Common myeloid progenitor, CD34-positive (primary cell): ENCODE results near the gene NUP188. TPM values are rescaled to one million over a fixed set of nuclear protein-coding genes. Genes with fewer than 3 reads are reported as not detected.

Experiments
- CTCF ChIA-PET: fragments of 350-600 bp; sonication (Branson Sonifier 250); formaldehyde crosslinking; loops from one replicate; lab custom pipeline; 2021; ENCODE audit warnings: antibody characterized with exemption; lab: Charles Lee
- POLR2A ChIA-PET: fragments of 350-600 bp; sonication (Branson Sonifier 250); formaldehyde crosslinking; loops from one replicate; lab custom pipeline; 2021; ENCODE audit warnings: antibody characterized with exemption; lab: Charles Lee
- DNase-seq, 3 donors: peaks; one replicate each; pipeline versions ENCODE4 v3.0.0 to v3.0.0-alpha.2; 2013
- H3K27ac ChIP-seq, 2 experiments: 1 replicate in 1 of 2; 2 replicates in 1 of 2; pipeline ENCODE4 v1.7.0; 2013; ENCODE audit warnings: inconsistent platforms in 2 of 2, low read length in 2 of 2, mild to moderate bottlenecking in 2 of 2, low read depth in 1 of 2, moderate library complexity in 1 of 2; ENCODE audit not compliant: severe bottlenecking in 2 of 2, insufficient read depth in 1 of 2, poor library complexity in 1 of 2
- H3K27me3 ChIP-seq, 5 experiments: replicated peaks in 2 of 5; 1 replicate in 3 of 5; 2 replicates in 2 of 5; pipeline versions ENCODE4 v1.6.1 to v1.7.0; 2013; ENCODE audit warnings: low read length in 4 of 5, mild to moderate bottlenecking in 2 of 5, moderate library complexity in 2 of 5, inconsistent platforms in 1 of 5; ENCODE audit not compliant: insufficient read depth in 5 of 5, control insufficient read depth in 4 of 5
- H3K36me3 ChIP-seq, 4 experiments: 1 replicate in 2 of 4; 2 replicates in 2 of 4; pipeline versions ENCODE4 v1.6.1 to v1.7.0; 2013; ENCODE audit warnings: low read length in 3 of 4, control low read depth in 1 of 4, mild to moderate bottlenecking in 1 of 4; ENCODE audit not compliant: control insufficient read depth in 4 of 4, insufficient read depth in 4 of 4
- H3K4me1 ChIP-seq, 4 experiments: 1 replicate in 3 of 4; 2 replicates in 1 of 4; pipeline versions ENCODE4 v1.6.1 to v1.7.1; 2013; ENCODE audit warnings: low read length in 3 of 4, mild to moderate bottlenecking in 3 of 4, control low read depth in 1 of 4, inconsistent platforms in 1 of 4, moderate library complexity in 1 of 4; ENCODE audit not compliant: control insufficient read depth in 4 of 4, insufficient read depth in 4 of 4; ENCODE audit errors: control extremely low read depth in 1 of 4
- H3K4me3 ChIP-seq, 7 experiments: 1 replicate in 4 of 7; 2 replicates in 3 of 7; pipeline versions ENCODE4 v1.5.1 to v1.7.0; 2013; ENCODE audit warnings: mild to moderate bottlenecking in 7 of 7, low read length in 6 of 7, moderate library complexity in 6 of 7, inconsistent platforms in 2 of 7, low read depth in 2 of 7, control low read depth in 1 of 7; ENCODE audit not compliant: insufficient read depth in 4 of 7, control insufficient read depth in 1 of 7; ENCODE audit errors: extremely low read depth in 1 of 7
- H3K9me3 ChIP-seq, 5 experiments: 1 replicate in 4 of 5; 2 replicates in 1 of 5; pipeline versions ENCODE4 v1.6.1 to v1.7.1; 2013; ENCODE audit warnings: low read length in 4 of 5, mild to moderate bottlenecking in 2 of 5, inconsistent platforms in 1 of 5, low read depth in 1 of 5, moderate library complexity in 1 of 5; ENCODE audit not compliant: control insufficient read depth in 4 of 5, insufficient read depth in 2 of 5; ENCODE audit errors: control extremely low read depth in 1 of 5
- WGBS: methylation state at CpG from one replicate; pipeline ENCODE4 v1.1.5; 2013; ENCODE audit not compliant: insufficient coverage; 5-methylcytosine and 5-hydroxymethylcytosine counted together
- polyA plus RNA-seq: library from polyadenylated mRNA; unstranded; fragments of 120-200 nt; gene quantifications from one replicate; pipeline ENCODE4 v1.2.1, GENCODE V29; 2013

The NUP188 gene, protein sequence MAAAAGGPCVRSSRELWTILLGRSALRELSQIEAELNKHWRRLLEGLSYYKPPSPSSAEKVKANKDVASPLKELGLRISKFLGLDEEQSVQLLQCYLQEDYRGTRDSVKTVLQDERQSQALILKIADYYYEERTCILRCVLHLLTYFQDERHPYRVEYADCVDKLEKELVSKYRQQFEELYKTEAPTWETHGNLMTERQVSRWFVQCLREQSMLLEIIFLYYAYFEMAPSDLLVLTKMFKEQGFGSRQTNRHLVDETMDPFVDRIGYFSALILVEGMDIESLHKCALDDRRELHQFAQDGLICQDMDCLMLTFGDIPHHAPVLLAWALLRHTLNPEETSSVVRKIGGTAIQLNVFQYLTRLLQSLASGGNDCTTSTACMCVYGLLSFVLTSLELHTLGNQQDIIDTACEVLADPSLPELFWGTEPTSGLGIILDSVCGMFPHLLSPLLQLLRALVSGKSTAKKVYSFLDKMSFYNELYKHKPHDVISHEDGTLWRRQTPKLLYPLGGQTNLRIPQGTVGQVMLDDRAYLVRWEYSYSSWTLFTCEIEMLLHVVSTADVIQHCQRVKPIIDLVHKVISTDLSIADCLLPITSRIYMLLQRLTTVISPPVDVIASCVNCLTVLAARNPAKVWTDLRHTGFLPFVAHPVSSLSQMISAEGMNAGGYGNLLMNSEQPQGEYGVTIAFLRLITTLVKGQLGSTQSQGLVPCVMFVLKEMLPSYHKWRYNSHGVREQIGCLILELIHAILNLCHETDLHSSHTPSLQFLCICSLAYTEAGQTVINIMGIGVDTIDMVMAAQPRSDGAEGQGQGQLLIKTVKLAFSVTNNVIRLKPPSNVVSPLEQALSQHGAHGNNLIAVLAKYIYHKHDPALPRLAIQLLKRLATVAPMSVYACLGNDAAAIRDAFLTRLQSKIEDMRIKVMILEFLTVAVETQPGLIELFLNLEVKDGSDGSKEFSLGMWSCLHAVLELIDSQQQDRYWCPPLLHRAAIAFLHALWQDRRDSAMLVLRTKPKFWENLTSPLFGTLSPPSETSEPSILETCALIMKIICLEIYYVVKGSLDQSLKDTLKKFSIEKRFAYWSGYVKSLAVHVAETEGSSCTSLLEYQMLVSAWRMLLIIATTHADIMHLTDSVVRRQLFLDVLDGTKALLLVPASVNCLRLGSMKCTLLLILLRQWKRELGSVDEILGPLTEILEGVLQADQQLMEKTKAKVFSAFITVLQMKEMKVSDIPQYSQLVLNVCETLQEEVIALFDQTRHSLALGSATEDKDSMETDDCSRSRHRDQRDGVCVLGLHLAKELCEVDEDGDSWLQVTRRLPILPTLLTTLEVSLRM (N-terminal part only)
- 31.0 TPM for polyA plus RNA-seq

GRCh38 chr9:128947527-128948301, at the start of gene NUP188, which contains the start of gene DOLK:
NUP188 (plus strand) TSS chr9:128947699; CDS start chr9:128947720, 21 bp downstream.
DOLK (minus strand) TSS chr9:128947603; CDS start chr9:128947303, 300 bp downstream.
- Histone ChIP-seq H3K4me3 (peak within 1 kb of the TSS; percentile 73 to 97 (median 93)), H3K4me1 (peaks cover 0 to 34% (median 18%) of the 10 kb centered on the region in 4 experiments), H3K36me3 (peaks cover 0 to 19% (median 8%) of the 10 kb centered on the region in 4 experiments), H3K27ac (peak within 1 kb of the TSS; percentile 75 to 88), H3K27me3 (no peaks in the 10 kb centered on the region), H3K9me3 (no peaks in the 10 kb centered on the region)
- ChIA-PET CTCF (interaction anchor here (0.9 kb wide), 1 partner anchor 66 kb away, joined by 3 read pairs; the partner anchor contains the start of genes KYAT1 and LRRC8A), POLR2A (no interaction called here)
- 0% methylated on average over 68 of the region's 86 CpGs for WGBS
- DNase-seq = peak; percentile 89 to 95 (median 94)

- Histone ChIP-seq H3K27ac (peak overlapping the region in 1 of 2 experiments; percentile 32), H3K27me3 (no peaks in the 10 kb centered on the region), H3K4me1 (peaks cover 8 to 51% (median 48%) of the 10 kb centered on the region in 4 experiments), H3K36me3 (peaks cover 0 to 10% (median 8%) of the 10 kb centered on the region in 4 experiments), H3K9me3 (no peaks in the 10 kb centered on the region), H3K4me3 (no peak overlapping the region)
- 91% methylated on average over 3 of the region's 5 CpGs for WGBS
- no peak for DNase-seq
- CTCF ChIA-PET = interaction anchor here (0.6 to 2.6 kb wide), 2 partner anchors 20 to 52 kb away, joined by 3 to 9 read pairs; no protein-coding TSS in a partner anchor
- POLR2A ChIA-PET = no interaction called here
Observed at GRCh38 chr9:128898382-128898781, 49.1 kb upstream of the NUP188 start.

DNA sequence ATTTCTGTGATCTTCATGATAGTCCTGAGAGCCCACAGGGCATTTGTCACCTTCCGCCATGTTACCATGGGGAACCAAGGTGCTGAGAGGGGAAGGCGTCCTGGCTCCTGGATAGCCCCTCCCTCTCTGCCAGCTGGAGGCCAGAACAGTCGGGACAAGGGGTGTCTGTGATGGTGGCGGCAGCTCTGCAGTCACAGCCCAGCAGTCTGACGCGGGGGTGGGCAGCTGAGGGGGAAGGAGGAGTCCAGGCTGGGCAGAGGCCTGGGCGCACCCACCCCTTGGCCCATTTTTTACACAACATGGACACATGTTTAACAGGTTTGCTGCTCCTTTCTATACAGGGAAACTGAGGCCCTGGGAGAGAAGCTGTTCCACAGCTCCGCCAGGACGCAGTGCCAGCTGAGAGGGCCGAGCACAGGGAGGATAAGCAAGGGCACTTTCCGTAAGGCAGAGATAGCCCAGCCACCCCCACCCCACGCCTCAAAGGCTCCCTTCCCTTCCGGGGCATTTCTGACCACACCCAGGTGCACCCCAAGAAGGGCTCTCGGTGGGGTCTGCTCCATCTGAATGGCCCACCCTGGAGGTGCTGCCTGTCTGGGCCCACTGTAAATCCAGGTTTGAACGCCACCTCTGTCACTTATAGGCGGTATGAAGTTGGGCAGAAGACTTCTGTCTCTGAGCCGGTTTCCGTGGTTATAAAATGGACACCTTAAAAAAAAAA, 48.5 kb upstream of the NUP188 start:
- Histone ChIP-seq H3K9me3 (no peaks in the 10 kb centered on the region), H3K27ac (peak overlapping the region in 1 of 2 experiments; percentile 60), H3K36me3 (peaks cover 0 to 8% (median 7%) of the 10 kb centered on the region in 4 experiments), H3K27me3 (no peaks in the 10 kb centered on the region), H3K4me1 (peaks cover 8 to 55% (median 49%) of the 10 kb centered on the region in 4 experiments), H3K4me3 (peak overlapping the region in 1 of 7 experiments; percentile 38)
- POLR2A ChIA-PET = no interaction called here
- no peak for DNase-seq
- WGBS = 89% methylated on average over 14 of the region's 18 CpGs
- CTCF ChIA-PET = interaction anchor here (0.6 kb wide), 1 partner anchor 51 kb away, joined by 3 read pairs; no protein-coding TSS in a partner anchor

- ChIA-PET CTCF (interaction anchor here (1.3 to 1.6 kb wide), 2 partner anchors 17 to 21 kb away, joined by 3 to 4 read pairs; partner anchors contain the start of gene PHYHD1), POLR2A (interaction anchor here (0.7 kb wide), 1 partner anchor 20 kb away, joined by 3 read pairs; no protein-coding TSS in a partner anchor)
- Histone ChIP-seq H3K27ac (peak overlapping the region; percentile 27 to 60), H3K36me3 (peaks cover 0 to 8% (median 7%) of the 10 kb centered on the region in 4 experiments), H3K4me1 (peaks cover 8 to 60% (median 49%) of the 10 kb centered on the region in 4 experiments), H3K9me3 (no peaks in the 10 kb centered on the region), H3K27me3 (no peaks in the 10 kb centered on the region), H3K4me3 (peak overlapping the region in 1 of 7 experiments; percentile 38)
- DNase-seq = peak in 2 of 3 donors; percentile 74 to 75
- 19% methylated on average over 6 of the region's 8 CpGs for WGBS
Observed at GRCh38 chr9:128899566-128900322, 47.8 kb upstream of the NUP188 start.

DNA sequence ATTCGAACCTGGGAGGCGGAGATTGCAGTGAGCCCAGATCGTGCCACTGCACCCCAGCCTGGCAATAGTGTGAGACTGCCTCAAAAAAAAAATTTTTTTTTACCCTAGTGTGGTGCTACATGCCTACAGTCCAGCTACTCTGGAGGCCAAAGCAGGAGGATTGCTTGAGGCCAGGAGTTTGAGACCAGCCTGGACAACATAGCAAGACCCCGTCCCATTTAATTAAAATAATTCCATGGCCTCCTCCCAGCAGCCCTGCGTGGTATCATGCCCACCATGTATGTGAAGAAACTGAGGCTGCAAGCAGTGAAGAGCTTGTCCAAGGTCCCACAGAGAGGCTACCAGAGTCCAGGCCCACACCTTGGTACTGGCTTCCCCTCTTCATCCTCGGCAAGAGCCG, 46.1 kb upstream of the NUP188 start:
- WGBS = 85% methylated on average over 5 of the region's 7 CpGs
- Histone ChIP-seq H3K4me1 (peaks cover 8 to 60% (median 49%) of the 10 kb centered on the region in 4 experiments), H3K36me3 (peaks cover 0 to 2% (median 0%) of the 10 kb centered on the region in 4 experiments), H3K9me3 (no peaks in the 10 kb centered on the region), H3K27ac (peak overlapping the region in 1 of 2 experiments; percentile 60), H3K4me3 (no peak overlapping the region), H3K27me3 (no peaks in the 10 kb centered on the region)
- ChIA-PET CTCF (interaction anchor here (1.1 to 1.7 kb wide), 4 partner anchors 15 to 27 kb away, joined by 3 to 7 read pairs (median 4); partner anchors contain the start of gene PHYHD1), POLR2A (no interaction called here)
- DNase-seq = no peak
